Stimulated activated CD4-positive, alpha-beta T cell treated with anti-CD3 and anti-CD28 coated beads, Interleukin-1b, Interleukin-23, amount 100 ng/mL, for 1 hour (primary cell): Measurements from ENCODE around the gene RAC2.

Source experiments
- DNase-seq, 2 donors: peaks; one replicate each; pipeline ENCODE4 v3.0.0-alpha.2; 2020; ENCODE audit warnings: low read depth in 2 of 2

Gene RAC2

DNA sequence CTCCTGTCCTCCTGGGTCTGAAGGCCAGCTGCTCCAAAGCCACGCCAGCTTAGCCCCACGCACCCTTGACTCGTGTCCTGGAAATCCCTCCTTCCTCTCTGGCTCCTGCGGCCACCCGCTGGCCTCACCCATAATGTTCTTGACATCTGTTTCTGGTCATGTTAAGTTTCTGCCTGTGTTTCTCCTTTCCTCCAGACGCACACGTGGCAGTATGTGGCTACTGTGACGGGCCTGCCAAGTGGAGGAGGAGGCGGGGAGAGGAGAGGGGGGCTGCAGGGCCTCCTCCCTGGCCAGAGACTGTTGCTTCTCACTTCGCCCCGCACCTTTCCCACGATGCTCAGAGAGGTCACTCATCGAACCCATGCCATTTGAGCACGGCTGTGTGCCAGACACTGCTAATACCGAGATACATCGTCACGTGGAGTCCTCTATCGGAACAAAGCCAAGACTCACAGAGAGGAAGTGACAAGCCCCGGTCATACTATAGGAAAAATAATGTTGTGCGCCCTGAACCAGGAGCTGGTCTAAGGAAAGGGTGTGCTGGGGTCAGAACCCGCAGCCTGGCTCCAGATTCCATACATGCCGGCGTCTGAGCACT is 67.5 kb downstream of the RAC2 start:
- DNase-seq = no peak

DNA sequence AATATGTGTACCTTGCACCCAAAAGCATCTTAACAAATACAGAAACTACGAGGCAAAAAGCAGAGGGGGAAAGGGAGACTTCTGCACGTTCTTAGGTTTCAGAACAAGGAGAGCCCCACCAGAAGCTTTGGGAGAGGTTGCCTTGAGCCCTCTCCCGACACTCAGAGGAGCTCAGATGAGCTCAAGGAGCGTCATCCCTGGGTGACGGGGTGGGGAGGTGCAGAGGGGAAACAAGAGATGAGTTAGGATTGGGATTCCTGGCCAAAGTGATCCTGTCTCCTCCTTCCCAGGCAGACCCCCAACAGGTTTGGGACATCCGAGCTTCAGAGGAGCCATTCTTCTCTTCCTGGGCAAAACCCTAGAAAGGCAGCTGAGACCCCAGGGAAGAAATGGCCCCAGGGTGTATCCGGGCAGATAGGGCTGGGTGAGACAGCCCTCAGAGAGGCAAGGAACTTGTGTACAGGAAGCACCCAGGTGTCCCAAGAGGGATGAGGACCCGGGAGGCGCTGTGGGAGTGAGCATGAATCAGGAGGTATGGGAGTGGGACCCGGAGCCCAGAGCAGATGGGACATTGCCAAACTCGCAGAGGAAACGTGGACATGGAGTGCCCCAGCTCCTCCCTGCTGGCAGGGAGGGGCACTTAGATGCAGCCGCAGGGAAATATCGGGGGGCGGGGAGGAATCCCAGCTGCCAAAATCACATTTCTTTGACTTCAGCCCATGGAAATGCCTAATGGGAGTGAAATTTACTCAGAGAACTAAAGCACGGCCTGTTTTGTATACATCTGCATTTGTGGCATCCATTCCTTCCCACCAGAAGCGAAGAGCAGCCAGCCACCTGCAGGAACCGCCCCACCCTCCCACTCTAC is 68.4 kb downstream of the RAC2 start:
- no peak for DNase-seq
